HL-60 (cell line): Measurements from ENCODE around the gene RHOV.

Experiments used
- DNase-seq, 2 experiments: peaks; one replicate each; pipeline ENCODE4 v3.0.0-alpha.2; 2010 to 2020; ENCODE audit warnings: low read depth in 1 of 2, low spot score in 1 of 2
- H3K27ac ChIP-seq: fragments of 250-450 bp; sonication (Bioruptor Pico); replicated peaks from 2 replicates; pipeline ENCODE4 v1.5.1; 2020; ENCODE audit warnings: mild to moderate bottlenecking, moderate library complexity
- H3K27me3 ChIP-seq: fragments of 250-450 bp; sonication (Bioruptor Pico); 2 replicates; pipeline ENCODE4 v1.5.1; 2021; ENCODE audit warnings: mild to moderate bottlenecking, moderate library complexity; ENCODE audit not compliant: insufficient read depth, poor library complexity, severe bottlenecking
- H3K4me3 ChIP-seq: replicated peaks from 2 replicates; pipeline ENCODE4 v1.5.1; 2011; ENCODE audit warnings: mild to moderate bottlenecking, control low read depth, low read length; ENCODE audit not compliant: insufficient read depth
- GABPA ChIP-seq: IDR thresholded peaks from 2 replicates; pipeline ENCODE4 v1.6.1; 2012; ENCODE audit warnings: low read depth
- POLR2AphosphoS5 ChIP-seq: IDR thresholded peaks from 2 replicates; pipeline ENCODE4 v1.6.1; 2012; ENCODE audit warnings: low read depth
- SPI1 ChIP-seq: IDR thresholded peaks from 2 replicates; pipeline ENCODE4 v1.6.1; 2012; ENCODE audit warnings: low read depth, mild to moderate bottlenecking, borderline replicate concordance
- TF ChIP-seq, protein P1 (sequence below): IDR thresholded peaks from one replicate; pipeline ENCODE4 v1.5.1; 2011; ENCODE audit warnings: low read length, control low read depth, inconsistent platforms; ENCODE audit not compliant: insufficient read depth
- TF ChIP-seq, protein P2 (sequence below): IDR thresholded peaks from 2 replicates; pipeline ENCODE4 v1.6.1; 2012; ENCODE audit warnings: low read depth; ENCODE audit not compliant: insufficient replicate concordance

Gene RHOV

DNA sequence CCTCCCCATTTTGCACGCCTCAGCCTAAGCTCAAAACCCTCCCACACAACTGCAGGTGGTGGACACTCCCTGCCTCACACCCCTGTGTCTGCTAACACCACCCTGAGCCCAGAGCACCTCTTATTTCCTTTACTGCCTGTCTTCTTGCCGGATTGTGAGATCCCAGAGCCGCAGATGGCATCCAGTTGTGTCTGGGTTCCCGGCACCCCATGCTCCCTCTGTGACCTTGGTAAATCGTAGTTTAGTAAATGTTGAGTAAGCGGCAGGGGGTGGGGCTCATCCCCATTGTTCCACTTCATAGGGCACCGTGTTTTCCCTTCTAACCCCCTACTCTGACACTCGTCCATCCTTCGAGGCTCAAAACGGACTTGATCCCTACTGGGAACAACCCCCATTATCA is 15.3 kb downstream of the RHOV start:
- no peak overlapping the region for H3K4me3 ChIP-seq
- no peak overlapping the region for H3K27ac ChIP-seq
- H3K27me3 ChIP-seq = no peaks in the 10 kb centered on the region
- DNase-seq = no peak
- TF ChIP-seq GABPA (no peak), SPI1 (no peak), POLR2AphosphoS5 (no peak)
- TF ChIP-seq, protein P1, sequence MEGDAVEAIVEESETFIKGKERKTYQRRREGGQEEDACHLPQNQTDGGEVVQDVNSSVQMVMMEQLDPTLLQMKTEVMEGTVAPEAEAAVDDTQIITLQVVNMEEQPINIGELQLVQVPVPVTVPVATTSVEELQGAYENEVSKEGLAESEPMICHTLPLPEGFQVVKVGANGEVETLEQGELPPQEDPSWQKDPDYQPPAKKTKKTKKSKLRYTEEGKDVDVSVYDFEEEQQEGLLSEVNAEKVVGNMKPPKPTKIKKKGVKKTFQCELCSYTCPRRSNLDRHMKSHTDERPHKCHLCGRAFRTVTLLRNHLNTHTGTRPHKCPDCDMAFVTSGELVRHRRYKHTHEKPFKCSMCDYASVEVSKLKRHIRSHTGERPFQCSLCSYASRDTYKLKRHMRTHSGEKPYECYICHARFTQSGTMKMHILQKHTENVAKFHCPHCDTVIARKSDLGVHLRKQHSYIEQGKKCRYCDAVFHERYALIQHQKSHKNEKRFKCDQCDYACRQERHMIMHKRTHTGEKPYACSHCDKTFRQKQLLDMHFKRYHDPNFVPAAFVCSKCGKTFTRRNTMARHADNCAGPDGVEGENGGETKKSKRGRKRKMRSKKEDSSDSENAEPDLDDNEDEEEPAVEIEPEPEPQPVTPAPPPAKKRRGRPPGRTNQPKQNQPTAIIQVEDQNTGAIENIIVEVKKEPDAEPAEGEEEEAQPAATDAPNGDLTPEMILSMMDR = no peak
- TF ChIP-seq, protein P2, sequence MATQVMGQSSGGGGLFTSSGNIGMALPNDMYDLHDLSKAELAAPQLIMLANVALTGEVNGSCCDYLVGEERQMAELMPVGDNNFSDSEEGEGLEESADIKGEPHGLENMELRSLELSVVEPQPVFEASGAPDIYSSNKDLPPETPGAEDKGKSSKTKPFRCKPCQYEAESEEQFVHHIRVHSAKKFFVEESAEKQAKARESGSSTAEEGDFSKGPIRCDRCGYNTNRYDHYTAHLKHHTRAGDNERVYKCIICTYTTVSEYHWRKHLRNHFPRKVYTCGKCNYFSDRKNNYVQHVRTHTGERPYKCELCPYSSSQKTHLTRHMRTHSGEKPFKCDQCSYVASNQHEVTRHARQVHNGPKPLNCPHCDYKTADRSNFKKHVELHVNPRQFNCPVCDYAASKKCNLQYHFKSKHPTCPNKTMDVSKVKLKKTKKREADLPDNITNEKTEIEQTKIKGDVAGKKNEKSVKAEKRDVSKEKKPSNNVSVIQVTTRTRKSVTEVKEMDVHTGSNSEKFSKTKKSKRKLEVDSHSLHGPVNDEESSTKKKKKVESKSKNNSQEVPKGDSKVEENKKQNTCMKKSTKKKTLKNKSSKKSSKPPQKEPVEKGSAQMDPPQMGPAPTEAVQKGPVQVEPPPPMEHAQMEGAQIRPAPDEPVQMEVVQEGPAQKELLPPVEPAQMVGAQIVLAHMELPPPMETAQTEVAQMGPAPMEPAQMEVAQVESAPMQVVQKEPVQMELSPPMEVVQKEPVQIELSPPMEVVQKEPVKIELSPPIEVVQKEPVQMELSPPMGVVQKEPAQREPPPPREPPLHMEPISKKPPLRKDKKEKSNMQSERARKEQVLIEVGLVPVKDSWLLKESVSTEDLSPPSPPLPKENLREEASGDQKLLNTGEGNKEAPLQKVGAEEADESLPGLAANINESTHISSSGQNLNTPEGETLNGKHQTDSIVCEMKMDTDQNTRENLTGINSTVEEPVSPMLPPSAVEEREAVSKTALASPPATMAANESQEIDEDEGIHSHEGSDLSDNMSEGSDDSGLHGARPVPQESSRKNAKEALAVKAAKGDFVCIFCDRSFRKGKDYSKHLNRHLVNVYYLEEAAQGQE = no peak

DNA sequence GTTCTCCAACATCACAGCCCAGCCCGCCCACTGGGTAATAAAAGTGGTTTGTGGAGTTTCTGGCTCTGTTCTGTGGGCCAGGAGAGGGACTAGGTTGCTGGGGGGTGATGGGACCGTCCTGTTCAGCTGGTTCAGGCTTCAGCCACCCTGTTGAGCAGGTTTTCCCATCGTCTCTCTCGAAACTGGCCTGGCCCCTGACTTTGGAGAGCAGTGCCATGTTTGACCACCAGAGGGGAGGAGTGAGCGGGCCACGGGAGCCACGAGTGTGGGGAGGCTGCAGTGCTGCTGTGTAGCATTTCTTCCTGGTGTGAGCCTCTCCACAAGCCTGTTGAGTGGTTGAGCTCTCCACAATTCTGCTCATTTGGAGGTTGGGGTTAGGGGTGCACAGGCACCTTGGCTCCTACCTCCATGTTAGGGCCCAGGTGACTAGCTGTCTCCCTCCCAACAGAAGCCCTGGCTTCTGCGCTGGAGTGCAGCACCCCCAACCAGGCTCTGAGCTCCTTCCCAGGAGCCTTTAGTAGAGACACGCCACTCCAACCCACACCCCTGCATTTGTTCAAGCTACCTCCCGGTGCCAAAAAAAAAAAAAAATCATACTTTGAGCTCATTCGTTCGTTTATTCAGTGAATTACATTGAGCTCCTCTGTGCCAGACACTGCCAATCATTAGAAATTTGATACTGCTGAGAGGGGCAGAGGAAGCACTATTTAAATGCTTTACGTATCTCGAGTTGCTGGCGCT is 16.3 kb downstream of the RHOV start:
- peak in 1 of 2 experiments; percentile 81 for DNase-seq

DNA sequence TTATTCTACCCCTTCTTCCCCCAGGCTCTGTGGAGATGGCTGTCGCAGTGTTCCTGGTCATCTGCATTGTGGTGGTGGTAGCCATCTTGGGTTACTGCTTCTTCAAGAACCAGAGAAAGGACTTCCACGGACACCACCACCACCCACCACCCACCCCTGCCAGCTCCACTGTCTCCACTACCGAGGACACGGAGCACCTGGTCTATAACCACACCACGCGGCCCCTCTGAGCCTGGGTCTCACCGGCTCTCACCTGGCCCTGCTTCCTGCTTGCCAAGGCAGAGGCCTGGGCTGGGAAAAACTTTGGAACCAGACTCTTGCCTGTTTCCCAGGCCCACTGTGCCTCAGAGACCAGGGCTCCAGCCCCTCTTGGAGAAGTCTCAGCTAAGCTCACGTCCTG is 17.3 kb downstream of the RHOV start:
- no peaks in the 10 kb centered on the region for H3K27me3 ChIP-seq
- H3K4me3 ChIP-seq = no peak overlapping the region
- TF ChIP-seq, protein P1 = no peak
- peak overlapping the region; percentile 22 for H3K27ac ChIP-seq
- no peak for DNase-seq

More for the DNA sequence above, 16.3 kb downstream of the RHOV start:
- H3K4me3 ChIP-seq = no peak overlapping the region
- no peaks in the 10 kb centered on the region for H3K27me3 ChIP-seq
- TF ChIP-seq GABPA = no peak
- TF ChIP-seq, protein P1 = peak; percentile 99
- no peak overlapping the region for H3K27ac ChIP-seq

DNA sequence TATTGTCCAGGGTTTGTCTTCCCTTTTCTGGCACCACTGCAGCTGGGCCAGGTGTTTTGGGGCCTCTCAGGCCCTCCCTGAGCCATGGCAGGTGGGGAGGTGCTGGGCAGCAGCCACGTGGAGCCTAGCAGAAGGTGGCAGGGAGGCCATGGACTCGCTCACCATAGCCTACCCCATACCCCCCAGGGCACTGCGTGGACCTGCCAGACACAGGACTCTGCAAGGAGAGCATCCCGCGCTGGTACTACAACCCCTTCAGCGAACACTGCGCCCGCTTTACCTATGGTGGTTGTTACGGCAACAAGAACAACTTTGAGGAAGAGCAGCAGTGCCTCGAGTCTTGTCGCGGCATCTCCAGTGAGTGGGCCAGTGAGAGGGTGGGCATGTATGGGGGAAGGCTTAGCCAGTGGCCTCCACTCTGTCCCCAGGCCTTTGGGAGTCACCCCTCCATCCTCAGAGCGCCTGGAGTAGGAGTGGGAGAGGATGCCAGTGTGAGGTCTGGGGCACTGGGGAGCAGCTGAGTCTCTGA is 18.3 kb downstream of the RHOV start:
- TF ChIP-seq, protein P2 = no peak
- no peak for TF ChIP-seq GABPA
- TF ChIP-seq SPI1 = no peak
- TF ChIP-seq POLR2AphosphoS5 = no peak
- TF ChIP-seq, protein P1 = no peak
- H3K27ac ChIP-seq = no peak overlapping the region
- H3K4me3 ChIP-seq = no peak overlapping the region
- H3K27me3 ChIP-seq = no peaks in the 10 kb centered on the region
- no peak for DNase-seq
